Stimulated activated CD8-positive, alpha-beta memory T cell treated with anti-CD3 and anti-CD28 coated beads, Interleukin-4, amount 100 ng/mL, for 4 hours (primary cell): ENCODE measurements around the gene RHOJ.
"Not testable (repeated sequence)": the region's sequence is repeated elsewhere in the genome, so short reads cannot be mapped to it uniquely, and the experiment has no call there.

Experiments
- DNase-seq, 2 donors: peaks; one replicate each; pipeline ENCODE4 v3.0.0-alpha.2; 2020; ENCODE audit warnings: low read depth in 2 of 2, low spot score in 1 of 2

Gene RHOJ

DNA sequence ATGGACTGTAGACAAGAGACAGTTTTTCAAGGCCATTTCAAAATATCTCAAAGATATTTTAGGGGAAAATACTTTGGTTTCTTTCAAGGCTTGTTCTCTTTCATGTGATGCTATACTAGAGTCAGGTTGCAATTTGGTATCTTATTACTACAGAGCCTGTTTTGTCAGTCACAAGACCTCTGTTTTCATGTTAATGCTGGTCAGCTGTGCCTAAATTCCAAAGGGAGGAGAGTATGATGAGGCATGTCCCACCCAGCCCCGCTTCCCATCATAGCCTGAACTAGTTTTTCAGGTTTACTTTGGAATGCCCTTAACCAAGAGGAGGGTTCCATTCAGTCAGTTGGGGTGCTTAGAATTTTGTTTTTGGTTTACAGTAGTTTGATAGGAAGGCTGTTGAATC, 61.9 kb downstream of the RHOJ start:
- DNase-seq: no peak

DNA sequence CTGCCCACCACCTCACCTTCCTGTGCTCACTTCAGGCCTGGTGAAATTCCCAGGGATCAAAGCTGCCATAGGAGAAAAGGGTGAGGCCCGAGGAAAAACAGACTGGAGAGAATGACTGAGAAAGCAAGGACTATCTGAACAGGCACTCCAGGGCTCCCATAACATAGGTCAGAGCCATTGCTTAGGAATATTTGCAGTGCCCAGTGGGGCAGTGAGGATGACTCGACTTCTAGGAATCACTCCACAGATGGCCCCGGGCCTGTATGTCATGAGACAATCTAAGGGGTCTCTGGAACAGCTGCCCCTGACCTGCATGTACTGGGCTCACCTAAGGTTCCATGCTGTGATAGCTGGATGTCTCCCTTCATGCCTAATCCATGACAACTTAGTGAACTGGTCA, 62.9 kb downstream of the RHOJ start:
- no peak for DNase-seq

DNA sequence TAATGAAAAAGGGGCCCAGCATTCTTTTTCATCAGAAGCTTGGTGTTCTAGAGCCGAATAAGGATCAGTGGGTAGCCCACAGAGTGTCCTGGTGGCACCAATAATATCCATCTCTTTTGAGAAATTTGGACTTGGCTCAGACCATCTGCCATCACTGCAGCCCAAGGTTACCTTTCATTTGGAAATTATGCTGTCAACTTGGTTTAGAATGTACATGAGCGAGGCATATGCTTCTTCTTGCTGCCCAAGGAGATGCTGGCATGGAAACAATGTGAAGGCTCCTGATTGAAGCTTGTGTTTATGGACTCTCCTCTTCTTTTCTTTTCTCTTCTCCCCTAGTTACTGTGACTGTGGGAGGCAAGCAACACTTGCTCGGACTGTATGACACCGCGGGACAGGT, 64.5 kb downstream of the RHOJ start:
- no peak for DNase-seq

DNA sequence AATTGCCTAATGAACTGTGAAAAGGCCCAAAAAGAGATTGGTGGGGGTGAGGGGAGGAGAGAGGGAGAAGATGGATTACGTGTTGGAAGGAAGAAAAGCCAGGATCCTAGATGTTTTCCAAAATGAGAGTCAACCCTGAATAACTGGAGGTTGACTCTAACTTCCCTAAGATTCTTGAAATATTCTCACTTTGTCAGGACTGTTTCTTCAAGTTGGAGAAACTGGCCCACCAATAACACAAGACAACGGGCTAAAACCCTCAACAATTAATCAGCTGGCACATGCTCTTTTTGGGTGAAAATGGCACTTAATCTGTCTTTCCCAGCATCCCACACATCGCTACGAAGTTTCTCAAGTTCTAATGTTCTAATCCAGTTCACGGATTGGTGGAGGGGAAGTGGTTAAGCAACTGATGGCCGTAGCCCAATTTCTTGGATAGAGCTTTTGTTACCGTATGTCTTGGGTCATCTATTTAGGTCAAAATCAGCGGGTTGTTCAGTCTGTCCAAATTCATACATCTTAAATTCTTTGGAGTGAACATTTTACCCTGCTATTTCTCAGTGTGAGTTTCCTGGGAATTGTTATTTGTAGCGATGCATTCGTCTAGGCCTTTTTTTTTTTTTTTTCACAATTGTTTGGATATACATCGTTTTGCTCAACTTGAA, 65.5 kb downstream of the RHOJ start:
- no peak for DNase-seq

DNA sequence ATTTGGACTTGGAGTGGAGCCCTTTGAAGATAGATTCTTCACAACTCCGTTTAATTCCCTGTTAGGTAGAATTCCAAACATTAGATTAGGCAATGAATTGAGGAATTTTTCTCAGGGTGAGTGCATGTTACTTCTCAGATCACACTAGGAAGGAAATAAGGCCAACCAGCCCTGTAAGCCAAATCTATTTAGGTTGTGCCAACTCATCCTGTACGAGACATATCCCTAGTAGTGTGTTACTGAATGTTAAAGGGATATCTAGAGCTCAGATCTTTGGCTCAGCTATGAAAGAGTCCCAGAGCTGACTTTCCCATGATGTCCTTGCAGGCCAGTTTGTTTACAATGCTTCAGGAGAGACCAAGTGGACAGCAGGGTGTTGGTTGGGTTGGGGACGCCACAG, 68.9 kb downstream of the RHOJ start:
- no peak for DNase-seq

DNA sequence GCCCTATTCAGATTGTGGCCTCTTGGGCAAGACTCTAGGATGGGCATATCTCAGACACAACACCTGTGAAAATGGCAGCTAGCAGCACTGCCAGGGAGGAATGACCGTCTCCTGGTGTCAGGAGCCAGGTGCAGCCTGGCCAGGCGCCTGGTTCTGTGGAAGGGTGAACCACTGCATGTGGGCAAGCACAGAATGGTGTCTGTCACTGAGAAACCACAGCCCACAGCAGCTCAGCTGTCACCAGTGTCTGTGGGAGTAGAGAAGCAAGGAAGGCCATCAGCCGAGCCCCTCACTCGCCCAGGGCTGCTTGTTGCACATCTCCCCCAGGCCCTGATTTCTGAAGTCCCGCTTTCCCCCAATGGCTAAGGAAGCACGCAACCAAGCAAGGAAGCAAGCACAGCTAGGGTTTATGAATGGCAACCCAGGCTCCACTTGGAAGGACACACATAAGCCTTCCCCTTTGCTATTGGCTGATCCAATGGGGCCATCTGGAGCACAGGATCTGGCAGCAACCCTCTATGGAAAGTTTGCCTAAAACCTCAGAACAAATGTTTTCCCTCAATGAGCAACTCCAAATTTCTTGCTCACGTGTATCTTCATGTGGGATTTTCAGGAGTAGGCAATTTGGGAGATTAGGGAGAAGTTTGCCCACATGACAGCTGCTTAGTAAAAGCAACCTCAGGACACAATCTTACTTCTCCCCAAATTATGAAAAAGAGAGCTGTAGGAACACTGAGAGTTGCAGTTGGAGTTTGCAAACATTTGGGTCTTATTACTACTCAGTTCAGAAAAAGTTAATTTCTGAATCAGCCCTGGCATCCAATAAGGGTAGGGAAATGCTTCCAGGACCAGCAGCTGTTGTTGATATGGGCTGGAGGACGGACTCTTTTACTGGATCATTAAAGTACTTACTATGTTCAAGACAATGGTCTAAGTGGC, 69.7 kb downstream of the RHOJ start:
- DNase-seq: no peak

DNA sequence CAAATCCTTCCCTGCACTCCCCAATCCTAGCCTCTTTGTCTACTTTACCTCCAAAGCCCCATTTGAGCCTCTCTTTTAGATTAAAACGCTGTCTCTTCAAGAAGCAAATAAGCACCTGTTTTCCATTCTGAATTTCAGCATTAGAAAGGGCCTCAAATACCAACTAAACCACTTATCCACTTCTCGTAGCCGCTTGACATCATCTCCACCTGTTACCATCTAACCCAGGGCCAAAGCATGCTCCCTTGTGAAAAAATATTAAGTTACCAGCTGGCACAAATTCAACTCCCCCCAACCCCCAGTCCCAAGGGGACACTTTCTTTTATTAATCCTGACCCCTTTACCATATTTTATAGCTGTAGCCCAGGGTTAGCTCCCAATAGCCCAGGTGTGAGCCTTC, 71.4 kb downstream of the RHOJ start:
- DNase-seq: no peak

DNA sequence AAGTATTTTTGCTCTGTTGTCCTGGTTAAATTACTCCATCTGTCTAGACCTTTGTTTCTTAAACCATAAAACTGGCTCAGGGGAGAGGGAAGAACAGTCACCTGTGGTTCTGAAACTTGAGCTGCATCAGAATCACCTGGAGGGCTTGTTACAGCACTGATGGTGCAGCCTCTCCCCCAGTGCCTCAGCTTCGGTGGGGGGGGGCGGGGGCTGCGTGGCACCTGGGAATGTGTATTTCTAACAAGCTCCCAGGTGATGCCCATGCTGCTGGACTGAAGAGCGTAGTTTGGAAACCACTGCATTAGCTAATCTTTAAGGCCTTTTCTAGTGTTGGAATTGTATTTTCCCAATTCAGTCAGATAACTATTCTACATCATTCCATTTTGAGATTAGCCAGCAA, 71.8 kb downstream of the RHOJ start:
- no peak for DNase-seq

DNA sequence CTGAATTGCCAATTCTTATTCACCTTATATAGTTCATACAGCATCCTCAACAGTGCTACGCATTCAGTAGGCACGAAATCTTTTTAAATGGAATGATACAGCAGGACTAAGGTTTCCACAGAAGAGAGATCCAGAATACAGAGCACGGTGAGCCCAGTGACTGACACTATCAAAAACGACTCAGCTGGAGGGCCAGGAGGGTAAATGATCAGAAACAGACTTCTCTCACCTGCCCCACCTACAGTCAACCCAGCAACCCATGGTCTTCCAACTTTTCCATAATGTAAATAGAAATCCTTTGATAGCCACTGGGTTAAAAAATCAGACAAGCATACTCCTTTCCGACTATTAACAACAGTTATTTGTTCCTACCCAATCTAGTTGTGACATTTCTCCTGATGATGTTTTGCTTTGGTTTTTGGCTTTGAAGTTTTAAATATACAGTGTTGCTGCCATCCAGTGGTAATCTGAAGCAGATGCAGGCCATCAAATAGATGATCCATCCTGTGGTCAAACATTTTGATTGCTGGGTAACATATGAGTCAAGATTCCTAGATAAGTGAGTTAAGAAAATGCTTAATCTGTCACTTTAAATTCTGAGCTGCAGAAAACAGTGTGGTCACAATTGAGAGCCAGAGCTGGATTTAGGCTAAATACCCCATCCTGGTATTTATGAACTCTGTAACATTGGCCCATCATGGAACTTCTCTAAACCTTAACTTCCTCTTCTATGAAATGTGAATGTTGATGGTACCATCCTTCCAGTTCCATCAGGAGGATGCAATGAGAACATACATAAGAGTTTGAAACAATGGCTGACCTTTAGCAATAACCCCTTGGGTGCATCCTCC, 72.5 kb downstream of the RHOJ start:
- no peak for DNase-seq

DNA sequence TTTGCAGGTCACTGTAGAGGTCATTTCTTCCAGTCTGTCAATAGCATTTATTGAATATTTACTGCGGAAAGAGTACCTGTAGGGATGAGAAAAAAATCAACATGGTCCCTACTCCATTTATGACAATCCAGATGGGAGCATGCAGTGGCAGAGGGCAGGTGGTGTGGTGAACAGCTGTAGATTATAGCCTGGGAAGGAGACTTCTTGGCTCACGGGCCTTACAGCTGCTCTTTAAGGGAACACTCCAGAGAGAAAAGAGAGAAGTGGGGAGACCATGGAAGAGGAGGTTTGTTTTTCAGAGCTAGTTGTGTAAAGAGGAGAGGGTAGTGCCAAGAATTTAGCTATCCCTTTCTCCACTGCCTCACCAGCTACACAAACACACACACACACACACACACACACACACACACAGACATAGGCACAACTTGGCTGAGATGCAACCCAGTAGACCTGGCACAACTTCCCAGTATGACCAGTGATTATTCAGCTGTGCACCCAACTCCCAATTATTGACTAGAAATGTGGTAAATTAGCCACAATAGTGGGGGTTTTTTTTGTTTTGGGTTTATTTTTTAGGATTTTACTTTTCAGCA, 73.4 kb downstream of the RHOJ start:
- no peak for DNase-seq

DNA sequence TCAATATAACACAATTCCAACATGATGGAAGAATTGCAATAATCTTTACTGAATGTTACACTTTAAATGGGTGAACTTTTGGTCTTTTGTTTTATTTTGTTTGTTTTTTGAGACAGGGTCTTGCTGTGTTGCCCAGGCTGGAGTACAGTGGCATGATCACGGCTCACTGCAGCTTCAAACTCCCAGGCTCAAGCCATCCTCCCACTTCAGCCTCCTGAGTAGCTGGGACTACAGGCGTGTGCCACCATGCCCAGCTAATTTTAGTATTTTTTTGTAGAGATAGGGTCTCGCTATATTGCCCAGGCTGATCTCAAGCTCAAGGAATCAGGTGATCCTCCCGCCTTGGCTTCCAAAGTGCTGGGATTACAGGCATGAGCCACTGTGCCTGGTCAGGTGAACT, 75.7 kb downstream of the RHOJ start:
- DNase-seq: not testable (repeated sequence)

DNA sequence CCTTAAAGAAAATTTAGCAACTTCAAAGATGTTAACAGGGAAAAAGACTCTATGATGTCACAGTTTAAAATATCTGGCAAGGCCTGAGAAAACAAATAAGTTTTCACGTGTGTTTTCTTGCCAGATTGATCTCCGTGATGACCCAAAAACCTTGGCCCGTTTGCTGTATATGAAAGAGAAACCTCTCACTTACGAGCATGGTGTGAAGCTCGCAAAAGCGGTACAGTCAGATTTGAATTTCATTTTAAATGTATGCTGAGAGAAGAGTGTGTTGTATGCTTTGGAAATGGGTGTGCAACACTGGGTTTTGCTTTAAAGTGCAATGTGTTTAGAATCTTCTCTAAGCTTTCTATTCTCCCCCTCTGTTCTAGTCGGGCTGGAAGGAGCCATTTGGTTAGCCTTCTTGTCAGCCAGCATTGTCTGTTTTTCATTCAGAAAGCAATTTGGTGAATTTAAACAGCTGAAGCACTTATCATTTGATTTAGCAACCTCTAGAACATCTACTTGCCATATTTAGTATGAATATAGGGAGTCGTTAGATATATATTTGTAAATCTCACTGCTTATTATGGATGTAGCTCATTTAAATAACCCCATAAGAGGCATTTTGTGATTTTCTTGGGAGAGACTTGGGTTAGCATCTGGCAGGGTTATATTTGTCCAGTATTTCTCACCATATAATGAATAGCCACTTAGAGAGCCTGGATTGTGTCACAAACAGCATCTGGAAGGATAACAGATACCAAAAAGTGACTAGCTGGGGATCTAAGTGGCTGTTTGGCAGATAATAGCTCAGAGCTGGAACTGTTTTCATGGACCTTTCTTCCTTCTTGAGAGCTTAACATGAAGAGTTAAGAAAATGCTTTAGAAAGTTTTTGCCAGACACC, 79.0 kb downstream of the RHOJ start:
- no peak for DNase-seq

DNA sequence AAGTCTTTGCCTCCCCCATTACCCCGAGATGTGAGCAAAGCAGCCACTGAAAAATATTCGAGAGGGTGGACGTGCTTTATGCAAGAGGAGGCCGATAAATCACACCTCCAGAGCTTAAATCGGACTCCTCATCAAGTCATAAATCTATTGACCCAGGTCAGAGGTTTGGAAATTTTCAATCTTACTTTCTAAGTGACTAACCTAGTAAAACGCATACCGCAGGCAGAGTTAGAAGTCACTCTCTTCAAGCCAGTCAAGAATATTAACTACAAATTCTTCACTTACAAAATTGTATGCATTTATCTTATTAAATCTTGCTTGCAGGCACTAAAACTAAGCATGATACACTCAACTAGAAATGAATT, 79.6 kb downstream of the RHOJ start:
- no peak for DNase-seq

DNA sequence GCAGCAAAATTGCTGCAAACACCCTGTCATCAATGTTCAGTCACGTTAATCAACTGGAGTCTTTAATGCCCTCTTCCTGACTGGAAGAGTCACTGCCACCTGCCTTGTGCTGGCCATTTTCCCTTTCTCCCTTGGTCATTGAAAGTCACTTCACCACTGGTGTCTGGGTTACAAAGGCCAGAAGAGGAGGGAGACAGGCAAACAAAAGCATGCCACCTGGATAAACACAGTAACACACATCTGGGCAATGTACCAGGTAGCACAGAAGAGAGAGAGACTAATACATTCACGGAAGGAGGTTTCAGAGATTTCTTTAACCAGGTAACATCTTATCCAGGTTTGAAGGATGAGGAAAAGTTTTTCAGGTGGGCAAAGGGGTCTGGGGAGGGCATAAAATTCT, 81.8 kb downstream of the RHOJ start:
- DNase-seq: no peak

DNA sequence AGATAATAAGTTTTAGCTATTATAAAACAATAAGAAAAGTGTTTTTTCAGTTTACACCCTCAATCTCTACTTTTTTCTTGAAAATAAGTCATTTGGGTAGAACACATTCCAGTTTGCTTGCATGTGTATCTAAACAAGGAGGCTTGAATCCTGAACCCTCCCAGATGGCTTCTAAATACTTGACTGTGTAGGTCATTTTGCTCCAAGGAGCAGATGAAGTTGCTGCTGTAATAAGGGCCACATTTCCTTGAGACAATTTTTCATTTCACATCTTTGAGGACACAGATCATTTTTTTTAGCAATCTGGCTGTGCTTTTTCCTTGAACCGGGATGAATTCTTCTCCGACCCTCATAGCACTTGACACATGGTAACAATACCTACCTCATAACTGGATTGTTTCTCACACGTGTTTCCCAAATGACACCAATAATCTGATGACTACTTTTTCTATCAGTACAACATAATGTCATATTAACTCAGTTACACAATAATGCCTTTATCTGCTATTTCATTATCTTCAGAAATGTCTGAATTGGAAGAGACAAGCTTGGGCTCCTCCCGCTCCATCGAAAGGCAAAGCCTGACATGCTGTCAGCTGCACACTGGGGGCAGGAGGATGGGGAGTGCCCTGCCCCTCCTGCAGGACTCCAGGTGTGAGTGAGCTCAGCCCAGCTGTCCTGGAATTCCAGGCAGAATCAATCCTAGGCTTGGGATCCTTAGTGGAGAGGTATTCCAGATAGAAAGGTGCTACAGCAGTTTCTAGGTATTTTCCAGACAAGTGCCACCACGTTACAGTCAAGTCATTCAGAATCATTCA, 83.6 kb downstream of the RHOJ start:
- DNase-seq: no peak

DNA sequence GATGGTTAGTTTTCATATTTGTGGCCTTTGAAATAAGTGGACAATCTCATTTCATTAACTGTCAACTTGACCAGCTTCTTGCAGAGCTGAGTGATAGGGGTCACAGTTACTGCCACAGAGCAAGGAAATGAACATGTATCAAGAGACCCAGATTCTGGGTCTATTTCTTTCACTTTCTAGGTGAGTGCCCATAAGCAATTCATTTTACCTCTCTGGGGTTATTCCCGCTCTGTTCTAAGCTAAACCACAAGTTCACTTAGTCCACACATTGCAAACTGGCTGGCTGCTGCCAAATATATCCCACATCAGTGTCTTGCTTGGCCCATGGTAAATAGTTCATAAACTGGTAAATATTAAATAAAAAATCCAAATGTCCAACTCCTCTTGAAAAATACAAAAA, 84.6 kb downstream of the RHOJ start:
- no peak for DNase-seq

DNA sequence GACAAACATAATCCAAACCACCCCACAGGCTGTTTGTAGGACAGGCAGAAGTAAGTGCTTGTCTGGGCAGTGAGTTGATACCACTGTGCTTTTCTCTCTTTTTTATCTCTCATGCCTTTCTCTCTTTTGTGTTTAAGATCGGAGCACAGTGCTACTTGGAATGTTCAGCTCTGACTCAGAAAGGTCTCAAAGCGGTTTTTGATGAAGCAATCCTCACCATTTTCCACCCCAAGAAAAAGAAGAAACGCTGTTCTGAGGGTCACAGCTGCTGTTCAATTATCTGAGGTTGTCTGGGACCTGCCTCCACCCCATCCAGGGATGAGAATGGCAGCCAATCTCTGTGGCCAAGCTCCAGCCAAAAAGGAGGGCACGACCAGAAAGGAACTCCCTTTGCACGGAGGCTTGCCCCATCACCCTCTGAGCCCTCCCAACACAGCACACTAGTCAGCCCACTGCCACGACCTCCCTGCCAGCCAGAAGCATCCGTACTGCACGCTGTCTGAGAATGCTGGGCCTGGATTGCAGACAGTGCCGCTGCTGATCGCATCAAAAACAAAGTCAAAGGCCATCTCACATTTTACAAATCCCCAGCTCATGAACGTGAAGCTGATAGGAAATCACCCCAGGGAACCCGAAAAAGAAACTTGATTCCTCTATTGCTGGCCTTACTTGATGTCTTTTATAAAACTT, 86.6 kb downstream of the RHOJ start:
- DNase-seq: no peak

DNA sequence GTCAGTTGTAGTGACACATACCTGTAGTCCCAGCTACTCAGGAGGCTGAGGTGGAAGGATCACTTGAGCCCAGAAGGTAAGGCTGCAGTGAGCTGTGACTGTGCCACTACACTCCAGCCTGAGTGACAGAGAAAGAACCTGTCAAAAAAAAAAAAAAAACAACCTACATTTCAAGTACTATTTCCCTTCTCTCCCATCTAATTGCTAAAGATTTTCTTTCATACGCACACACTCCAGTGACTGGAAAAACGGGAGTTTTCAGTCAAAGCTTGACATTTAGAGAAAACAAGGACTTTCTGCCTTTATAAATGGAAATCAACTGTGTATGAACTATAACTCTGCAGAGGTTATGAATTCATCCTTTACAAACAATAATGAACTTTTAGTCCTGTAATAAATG, 88.6 kb downstream of the RHOJ start:
- no peak for DNase-seq

DNA sequence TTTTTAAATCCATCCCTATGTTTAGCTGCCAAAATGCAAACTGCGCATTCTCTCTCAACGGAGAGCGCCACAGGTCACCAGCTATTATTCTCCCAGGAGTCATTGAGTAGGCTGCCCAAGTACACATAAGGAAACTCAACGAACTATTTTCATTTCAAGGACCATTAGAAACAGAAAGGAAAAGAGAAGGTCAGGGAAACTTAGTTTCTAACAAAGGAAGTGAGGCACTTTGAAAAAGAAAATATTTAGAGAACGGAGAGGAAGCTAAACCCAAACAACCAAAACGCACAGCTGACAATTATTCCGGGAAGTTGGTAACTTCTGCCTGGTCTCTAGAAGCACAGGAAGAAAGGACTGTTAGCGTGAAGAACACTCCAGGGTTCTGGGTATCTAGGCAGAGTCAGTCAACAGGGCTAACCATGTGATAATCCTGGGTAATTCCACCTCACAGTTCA, 91.0 kb downstream of the RHOJ start:
- DNase-seq: no peak
